Measurements from ENCODE around the gene CHD9.

DNA sequence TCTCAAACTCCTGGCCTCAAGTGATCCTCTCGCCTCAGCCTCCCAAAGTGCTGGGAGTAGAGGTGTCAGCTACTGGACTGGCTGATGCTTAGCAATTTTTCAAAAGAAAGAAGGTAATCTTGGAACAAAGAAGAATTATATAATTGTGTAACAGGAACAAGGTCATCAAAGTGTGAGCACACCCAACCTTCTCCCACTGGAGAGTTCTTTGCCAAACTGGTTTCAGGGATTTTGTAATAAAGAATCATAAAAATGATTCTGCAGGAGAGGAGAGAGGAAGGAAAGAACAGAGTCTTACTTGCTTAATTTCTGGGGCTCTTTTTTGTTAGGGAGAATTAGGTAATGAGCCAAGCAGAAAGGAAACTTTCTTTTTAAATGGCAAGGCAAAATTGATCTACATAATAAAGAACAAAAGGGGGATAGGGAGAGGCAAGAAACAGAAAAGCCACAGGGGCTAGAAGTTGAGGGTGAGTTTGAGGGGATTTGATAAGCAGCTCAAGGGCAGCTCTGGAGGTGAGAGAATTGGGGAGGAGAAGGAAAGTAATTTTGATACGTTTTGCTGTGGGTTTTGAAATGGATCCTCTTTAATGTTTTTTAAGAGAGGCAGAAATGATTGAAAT, 23.4 kb upstream of the CHD9 start:
- TF ChIP-seq EP300 (IDR thresholded peaks at IDR 0.05; ENCODE audit: low read depth) = no peak
- TF ChIP-seq, protein P1, sequence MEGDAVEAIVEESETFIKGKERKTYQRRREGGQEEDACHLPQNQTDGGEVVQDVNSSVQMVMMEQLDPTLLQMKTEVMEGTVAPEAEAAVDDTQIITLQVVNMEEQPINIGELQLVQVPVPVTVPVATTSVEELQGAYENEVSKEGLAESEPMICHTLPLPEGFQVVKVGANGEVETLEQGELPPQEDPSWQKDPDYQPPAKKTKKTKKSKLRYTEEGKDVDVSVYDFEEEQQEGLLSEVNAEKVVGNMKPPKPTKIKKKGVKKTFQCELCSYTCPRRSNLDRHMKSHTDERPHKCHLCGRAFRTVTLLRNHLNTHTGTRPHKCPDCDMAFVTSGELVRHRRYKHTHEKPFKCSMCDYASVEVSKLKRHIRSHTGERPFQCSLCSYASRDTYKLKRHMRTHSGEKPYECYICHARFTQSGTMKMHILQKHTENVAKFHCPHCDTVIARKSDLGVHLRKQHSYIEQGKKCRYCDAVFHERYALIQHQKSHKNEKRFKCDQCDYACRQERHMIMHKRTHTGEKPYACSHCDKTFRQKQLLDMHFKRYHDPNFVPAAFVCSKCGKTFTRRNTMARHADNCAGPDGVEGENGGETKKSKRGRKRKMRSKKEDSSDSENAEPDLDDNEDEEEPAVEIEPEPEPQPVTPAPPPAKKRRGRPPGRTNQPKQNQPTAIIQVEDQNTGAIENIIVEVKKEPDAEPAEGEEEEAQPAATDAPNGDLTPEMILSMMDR (IDR thresholded peaks at IDR 0.05) = no peak
- no peak for TF ChIP-seq POLR2A (IDR thresholded peaks at IDR 0.05)
- no peak for TF ChIP-seq POLR2AphosphoS5 (IDR thresholded peaks at IDR 0.05)
